ENCODE data around the gene IGFL4.
A peak's percentile ranks its signal among the peaks of the same experiment; 100 is the strongest.

The IGFL4 gene

DNA sequence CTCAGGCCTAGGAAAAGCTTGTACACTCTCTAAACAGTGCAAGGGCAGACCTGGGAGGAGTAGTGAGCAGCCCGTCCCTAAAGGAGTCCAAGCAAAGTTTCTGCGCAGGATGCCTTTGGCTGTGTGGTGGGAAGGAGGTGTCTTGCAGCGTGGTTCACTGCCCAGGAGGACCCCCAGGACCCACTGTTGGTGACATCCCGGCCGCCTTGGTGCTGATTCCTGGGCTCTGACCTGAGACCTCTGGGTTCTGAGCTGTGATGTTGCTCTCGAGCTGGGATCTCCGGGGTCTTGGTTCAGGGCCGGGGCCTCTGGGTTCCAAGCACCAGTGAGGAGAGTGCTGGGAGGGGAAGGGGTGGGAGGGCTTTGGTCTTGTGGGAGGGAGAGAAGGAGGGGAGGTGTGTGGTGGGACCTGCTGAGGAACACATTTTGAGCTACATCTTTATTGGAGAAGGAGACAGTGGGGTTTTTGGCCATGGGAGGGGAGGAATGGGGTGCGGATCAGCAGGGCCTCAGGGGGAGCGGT lies 22.0 kb downstream of the IGFL4 start:
- H3K27me3 ChIP-seq (ENCODE audit: insufficient read depth, low read length): peaks cover 28% of the 10 kb centered on the region
- no peaks in the 10 kb centered on the region for H3K9me3 ChIP-seq (ENCODE audit: insufficient read depth, low read depth, low read length)
- WGBS: 95% methylated on average over 10 of the region's 10 CpGs
- peaks cover 10% of the 10 kb centered on the region for H3K4me1 ChIP-seq (ENCODE audit: insufficient read depth, low read length)
- no peaks in the 10 kb centered on the region for H3K36me3 ChIP-seq (ENCODE audit: insufficient read depth, low read length)
- H3K27ac ChIP-seq (ENCODE audit: low read depth, low read length): no peak overlapping the region
- no peak overlapping the region for H3K9ac ChIP-seq (ENCODE audit: low read depth, low read length)
- no peak overlapping the region for H3K4me3 ChIP-seq (ENCODE audit: low read length)

DNA sequence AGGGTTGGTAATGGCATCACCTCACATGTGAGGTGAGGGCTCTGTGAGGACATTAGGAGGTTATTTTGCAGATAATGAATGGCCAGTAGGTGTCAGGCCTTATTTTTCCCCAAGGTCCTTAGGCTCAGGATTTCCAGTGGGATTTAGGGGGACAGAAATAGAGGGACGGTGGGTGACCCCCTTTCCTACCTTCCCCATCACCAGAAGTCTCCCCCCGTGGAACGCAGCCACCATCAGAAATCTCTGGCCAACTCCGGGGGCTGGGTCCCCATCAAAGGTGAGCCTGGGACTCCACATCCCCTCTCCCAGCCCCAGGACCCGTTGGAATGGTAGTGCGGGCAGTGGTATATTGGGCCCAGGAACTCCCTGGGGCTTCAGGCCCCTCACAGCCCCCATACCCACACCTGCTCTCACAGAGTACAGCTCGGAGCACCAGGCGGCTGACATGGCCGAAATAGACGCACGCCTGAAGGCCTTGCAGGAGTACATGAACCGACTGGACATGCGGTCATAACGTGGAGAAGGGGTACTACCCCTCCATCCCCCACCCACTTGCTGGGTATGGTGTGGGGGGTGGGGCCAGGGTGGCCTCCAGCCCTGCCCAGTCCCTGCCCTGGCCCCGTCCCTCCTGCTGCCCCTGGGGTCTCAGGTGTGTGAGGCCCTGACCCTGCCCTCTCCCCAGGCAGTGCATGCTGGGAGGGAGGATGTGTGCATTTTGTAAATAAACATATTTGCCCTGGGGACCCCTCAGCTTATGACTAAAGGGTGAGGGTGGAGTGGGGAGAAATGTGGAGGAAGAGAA lies 22.7 kb downstream of the IGFL4 start:
- WGBS: 94% methylated on average over 13 of the region's 15 CpGs
- no peak overlapping the region for H3K9ac ChIP-seq (ENCODE audit: low read depth, low read length)
- H3K4me1 ChIP-seq (ENCODE audit: insufficient read depth, low read length): peaks cover 10% of the 10 kb centered on the region
- no peak overlapping the region for H3K27ac ChIP-seq (ENCODE audit: low read depth, low read length)
- H3K27me3 ChIP-seq (ENCODE audit: insufficient read depth, low read length): peaks cover 30% of the 10 kb centered on the region
- H3K36me3 ChIP-seq (ENCODE audit: insufficient read depth, low read length): no peaks in the 10 kb centered on the region
- no peak overlapping the region for H3K4me3 ChIP-seq (ENCODE audit: low read length)
- no peaks in the 10 kb centered on the region for H3K9me3 ChIP-seq (ENCODE audit: insufficient read depth, low read depth, low read length)

DNA sequence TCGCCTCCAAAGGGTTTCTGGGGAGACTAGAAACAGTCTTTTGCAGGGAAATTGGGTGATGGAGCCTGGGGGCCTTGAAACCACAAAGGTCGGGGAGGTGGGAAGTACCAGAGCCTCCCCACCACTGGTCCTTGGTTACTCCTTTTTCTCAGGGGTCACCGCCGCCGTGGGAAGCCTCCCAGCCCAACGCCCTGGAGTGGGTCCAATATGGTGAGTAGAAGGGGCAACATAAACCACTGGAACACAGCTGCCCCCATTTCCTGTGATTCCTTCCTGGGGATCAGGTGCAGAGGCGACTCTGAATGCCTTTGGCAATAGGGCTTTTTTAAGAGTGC lies 23.7 kb downstream of the IGFL4 start:
- Histone ChIP-seq H3K27ac (ENCODE audit: low read depth, low read length) (no peak overlapping the region), H3K36me3 (ENCODE audit: insufficient read depth, low read length) (no peaks in the 10 kb centered on the region), H3K4me1 (ENCODE audit: insufficient read depth, low read length) (peaks cover 8% of the 10 kb centered on the region), H3K4me3 (ENCODE audit: low read length) (no peak overlapping the region), H3K27me3 (ENCODE audit: insufficient read depth, low read length) (peaks cover 30% of the 10 kb centered on the region), H3K9ac (ENCODE audit: low read depth, low read length) (no peak overlapping the region), H3K9me3 (ENCODE audit: insufficient read depth, low read depth, low read length) (no peaks in the 10 kb centered on the region)
- WGBS: 69% methylated on average over 7 of the region's 7 CpGs

- Histone ChIP-seq H3K27me3 (ENCODE audit: insufficient read depth, low read length) (peaks cover 30% of the 10 kb centered on the region), H3K9ac (ENCODE audit: low read depth, low read length) (no peak overlapping the region; the same call in 1 of the 2 replicates), H3K4me1 (ENCODE audit: insufficient read depth, low read length) (peaks cover 6% of the 10 kb centered on the region), H3K4me3 (ENCODE audit: low read length) (peak overlapping the region; percentile 55), H3K27ac (ENCODE audit: low read depth, low read length) (no peak overlapping the region), H3K9me3 (ENCODE audit: insufficient read depth, low read depth, low read length) (no peaks in the 10 kb centered on the region), H3K36me3 (ENCODE audit: insufficient read depth, low read length) (no peaks in the 10 kb centered on the region)
- WGBS: 3% methylated on average over 48 of the region's 48 CpGs
Measured at GRCh38 chr19:46016426-46017094, 24.2 kb downstream of the IGFL4 start.

GRCh38 chr19:46015687-46016425 lies 24.9 kb downstream of the IGFL4 start:
- peaks cover 30% of the 10 kb centered on the region for H3K27me3 ChIP-seq (ENCODE audit: insufficient read depth, low read length)
- 3% methylated on average over 63 of the region's 63 CpGs for WGBS
- no peak overlapping the region for H3K27ac ChIP-seq (ENCODE audit: low read depth, low read length)
- H3K9me3 ChIP-seq (ENCODE audit: insufficient read depth, low read depth, low read length): no peaks in the 10 kb centered on the region
- no peak overlapping the region; the same call in 1 of the 2 replicates for H3K9ac ChIP-seq (ENCODE audit: low read depth, low read length)
- peaks cover 6% of the 10 kb centered on the region for H3K4me1 ChIP-seq (ENCODE audit: insufficient read depth, low read length)
- H3K36me3 ChIP-seq (ENCODE audit: insufficient read depth, low read length): 0 out of 2 replicates have a peak, but pooled peaks cover 4% of the 10 kb centered on the region
- peak overlapping the region; percentile 55 for H3K4me3 ChIP-seq (ENCODE audit: low read length)

DNA sequence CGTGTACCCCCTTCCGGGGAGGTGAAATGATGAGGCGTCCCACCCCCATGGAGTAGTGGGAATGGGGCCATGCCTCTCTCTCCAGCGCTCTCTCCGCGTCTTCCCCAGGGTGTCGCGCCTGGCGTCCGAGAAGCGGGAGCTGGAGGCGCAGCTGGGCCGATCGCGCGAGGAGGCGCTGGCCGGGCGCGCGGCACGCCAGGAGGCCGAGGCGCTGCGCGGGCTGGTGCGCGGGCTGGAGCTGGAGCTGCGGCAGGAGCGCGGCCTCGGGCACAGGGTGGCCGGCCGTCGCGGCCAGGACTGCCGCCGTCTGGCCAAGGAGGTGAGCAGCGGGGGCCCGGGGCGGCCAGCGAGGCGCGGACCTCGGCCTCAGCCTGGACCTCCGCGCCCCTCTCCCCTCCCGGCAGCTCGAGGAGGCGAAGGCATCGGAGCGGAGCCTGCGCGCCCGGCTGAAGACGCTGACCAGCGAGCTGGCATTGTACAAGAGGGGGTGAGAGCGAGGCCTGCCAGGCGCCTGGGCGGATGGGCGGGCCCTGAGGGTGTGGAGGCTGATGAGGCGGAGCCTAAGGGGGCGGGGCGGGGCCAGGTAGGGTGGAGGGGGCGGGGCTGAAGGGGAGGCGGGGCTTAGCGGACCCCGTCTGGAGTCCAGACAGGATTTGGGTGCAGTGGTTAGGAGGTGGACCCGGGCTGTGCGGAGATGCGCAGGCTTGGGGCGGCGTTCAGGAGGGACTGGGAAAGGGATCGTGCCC lies 25.7 kb downstream of the IGFL4 start:
- H3K9ac ChIP-seq (ENCODE audit: low read depth, low read length): peak overlapping the region; percentile 67
- H3K4me1 ChIP-seq (ENCODE audit: insufficient read depth, low read length): peaks cover 6% of the 10 kb centered on the region
- no peaks in the 10 kb centered on the region for H3K9me3 ChIP-seq (ENCODE audit: insufficient read depth, low read depth, low read length)
- 3% methylated on average over 74 of the region's 74 CpGs for WGBS
- 0 out of 2 replicates have a peak, but pooled peaks cover 7% of the 10 kb centered on the region for H3K36me3 ChIP-seq (ENCODE audit: insufficient read depth, low read length)
- peaks cover 30% of the 10 kb centered on the region for H3K27me3 ChIP-seq (ENCODE audit: insufficient read depth, low read length)
- no peak overlapping the region for H3K27ac ChIP-seq (ENCODE audit: low read depth, low read length)
- peak overlapping the region; percentile 59 for H3K4me3 ChIP-seq (ENCODE audit: low read length)

DNA sequence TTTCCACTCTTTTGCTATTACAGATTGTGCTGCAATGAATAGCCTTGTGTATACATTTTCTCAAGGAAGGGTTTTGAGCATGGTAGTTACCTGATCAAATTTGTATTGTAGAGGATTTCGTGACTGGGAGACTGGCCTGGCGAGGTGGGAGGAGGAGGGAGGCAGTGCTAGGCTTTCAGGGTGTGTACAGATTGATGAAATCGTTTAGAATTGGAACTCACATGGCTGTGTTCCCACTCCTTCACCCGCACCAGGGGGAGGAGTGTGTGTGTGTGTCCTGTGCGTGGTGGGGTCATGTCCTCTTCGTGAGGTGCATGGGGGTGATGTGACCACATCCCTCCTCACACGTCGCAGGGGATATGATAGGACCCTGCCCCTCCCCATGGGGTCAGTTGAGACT lies 26.3 kb downstream of the IGFL4 start:
- H3K9me3 ChIP-seq (ENCODE audit: insufficient read depth, low read depth, low read length): no peaks in the 10 kb centered on the region
- 0 out of 2 replicates have a peak, but pooled peaks cover 7% of the 10 kb centered on the region for H3K36me3 ChIP-seq (ENCODE audit: insufficient read depth, low read length)
- WGBS: 45% methylated on average over 8 of the region's 8 CpGs
- no peak overlapping the region for H3K27ac ChIP-seq (ENCODE audit: low read depth, low read length)
- H3K9ac ChIP-seq (ENCODE audit: low read depth, low read length): peak overlapping the region; percentile 67
- peaks cover 30% of the 10 kb centered on the region for H3K27me3 ChIP-seq (ENCODE audit: insufficient read depth, low read length)
- H3K4me1 ChIP-seq (ENCODE audit: insufficient read depth, low read length): peaks cover 6% of the 10 kb centered on the region
- peak overlapping the region; percentile 59 for H3K4me3 ChIP-seq (ENCODE audit: low read length)

DNA sequence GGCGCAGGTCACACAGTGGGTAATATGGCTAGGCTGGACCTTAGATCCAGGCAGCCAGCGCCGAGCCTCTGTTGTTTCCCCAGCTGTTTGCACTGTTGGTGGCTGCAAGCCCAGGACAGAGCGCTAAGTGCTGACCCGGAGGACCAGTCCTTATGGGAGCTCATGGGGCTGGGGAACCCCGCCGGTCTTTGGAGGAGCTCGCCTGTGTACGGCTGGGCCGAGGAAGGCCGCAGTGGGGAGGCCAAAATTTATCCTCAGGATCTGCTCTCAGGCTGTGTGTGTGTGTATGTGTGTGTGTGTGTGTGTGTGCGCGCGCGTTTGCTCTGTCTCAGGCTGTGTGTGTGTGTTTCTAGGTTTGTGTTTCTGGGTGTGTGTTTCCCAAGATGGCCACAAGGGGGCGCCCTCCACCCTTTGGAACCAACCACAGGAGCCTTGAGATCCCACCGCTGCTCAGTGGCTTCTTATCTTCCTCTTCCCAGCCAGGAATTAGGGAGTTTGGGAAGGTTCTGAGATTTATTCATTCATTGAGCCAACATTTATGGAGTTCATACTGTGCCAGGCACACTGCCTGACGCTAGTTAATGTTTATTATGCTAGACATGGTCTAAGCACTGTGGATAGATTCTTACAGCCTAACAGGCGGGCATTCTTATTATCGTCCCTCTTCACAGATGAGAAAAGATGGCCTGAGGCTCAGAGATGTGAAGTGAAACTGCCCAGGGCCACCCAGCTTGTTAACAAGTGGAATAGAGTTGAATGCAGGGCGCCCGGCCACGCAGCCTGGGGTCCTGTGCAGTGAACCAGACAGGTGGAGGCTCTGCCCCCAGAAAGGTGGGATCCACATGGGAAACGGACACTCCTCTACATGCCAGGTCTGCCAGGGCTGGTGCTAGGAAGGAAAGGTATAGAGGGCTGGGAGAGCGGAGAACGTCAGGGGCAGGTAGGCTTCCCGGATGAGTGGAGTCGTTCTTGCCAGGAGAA lies 31.0 kb downstream of the IGFL4 start:
- peaks cover 6% of the 10 kb centered on the region for H3K4me1 ChIP-seq (ENCODE audit: insufficient read depth, low read length)
- no peak overlapping the region for H3K9ac ChIP-seq (ENCODE audit: low read depth, low read length)
- WGBS: 74% methylated on average over 23 of the region's 28 CpGs
- peaks cover 14% of the 10 kb centered on the region for H3K36me3 ChIP-seq (ENCODE audit: insufficient read depth, low read length)
- H3K27ac ChIP-seq (ENCODE audit: low read depth, low read length): peak overlapping the region; percentile 31
- no peak overlapping the region for H3K4me3 ChIP-seq (ENCODE audit: low read length)
- no peaks in the 10 kb centered on the region for H3K9me3 ChIP-seq (ENCODE audit: insufficient read depth, low read depth, low read length)
- H3K27me3 ChIP-seq (ENCODE audit: insufficient read depth, low read length): peaks cover 12% of the 10 kb centered on the region

DNA sequence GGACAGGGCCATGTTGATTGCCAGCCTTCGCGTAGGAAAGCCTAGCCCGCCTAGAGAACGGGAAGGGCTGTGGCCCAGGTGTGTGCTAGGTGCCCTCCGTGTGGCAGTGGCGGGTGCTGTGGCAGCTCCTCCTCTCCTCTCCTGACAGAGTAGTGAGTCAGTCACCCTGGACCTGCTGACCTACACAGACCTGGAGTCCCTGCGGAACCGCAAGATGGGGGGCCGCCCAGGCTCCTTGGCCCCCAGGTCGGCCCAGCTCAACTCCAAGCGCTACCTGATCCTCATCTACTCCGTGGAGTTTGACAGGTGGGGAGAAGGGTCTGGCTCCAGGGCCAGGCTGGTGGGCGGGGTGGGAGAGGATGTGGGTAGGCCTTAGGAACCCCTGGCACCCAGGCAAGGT lies 34.4 kb downstream of the IGFL4 start:
- no peak overlapping the region for H3K4me3 ChIP-seq (ENCODE audit: low read length)
- H3K9me3 ChIP-seq (ENCODE audit: insufficient read depth, low read depth, low read length): no peaks in the 10 kb centered on the region
- no peaks in the 10 kb centered on the region for H3K27me3 ChIP-seq (ENCODE audit: insufficient read depth, low read length)
- H3K36me3 ChIP-seq (ENCODE audit: insufficient read depth, low read length): peaks cover 16% of the 10 kb centered on the region
- no peak overlapping the region for H3K9ac ChIP-seq (ENCODE audit: low read depth, low read length)
- no peak overlapping the region for H3K27ac ChIP-seq (ENCODE audit: low read depth, low read length)
- WGBS: 95% methylated on average over 13 of the region's 13 CpGs
- no peaks in the 10 kb centered on the region for H3K4me1 ChIP-seq (ENCODE audit: insufficient read depth, low read length)

All from HUES64 (cell line).